Tibial nerve (tissue), 4 donors: ENCODE data around the gene GNAQ. TPM values are rescaled to one million over a fixed set of nuclear protein-coding genes. Genes with fewer than 3 reads are reported as not detected.

Source experiments
- DNase-seq, 2 donors: peaks; one replicate each; pipeline ENCODE4 v3.0.0-alpha.2; 2019; ENCODE audit warnings: low spot score in 2 of 2
- H3K27ac ChIP-seq, 4 donors: fragments of 200-600 bp; sonication (generic) in 3 of 4; one replicate each; pipeline ENCODE4 v1.5.1; 2017 to 2019; ENCODE audit warnings: mild to moderate bottlenecking in 1 of 4
- H3K27me3 ChIP-seq, 2 donors: fragments of 200-600 bp; sonication (generic) in 1 of 2; one replicate each; pipeline versions ENCODE4 v1.5.1 to v1.6.0; 2017 to 2019
- H3K36me3 ChIP-seq, 3 donors: fragments of 200-600 bp; sonication (generic); one replicate each; pipeline ENCODE4 v1.5.1; 2018 to 2019
- H3K4me1 ChIP-seq, 4 donors: fragments of 200-600 bp; sonication (generic) in 3 of 4; one replicate each; pipeline ENCODE4 v1.5.1; 2017 to 2019
- H3K4me3 ChIP-seq, 4 donors: fragments of 200-600 bp; sonication (generic) in 3 of 4; one replicate each; pipeline ENCODE4 v1.5.1; 2017 to 2019; ENCODE audit warnings: mild to moderate bottlenecking in 1 of 4, moderate library complexity in 1 of 4
- H3K9me3 ChIP-seq, 4 donors: fragments of 200-600 bp; sonication (generic) in 3 of 4; one replicate each; pipeline ENCODE4 v1.5.1; 2017 to 2019
- CTCF ChIP-seq, 5 experiments: fragments of 200-600 bp in 3 of 5; fragments of 450-650 bp in 2 of 5; sonication (generic) in 3 of 5; IDR thresholded peaks; one replicate each; pipeline ENCODE4 v1.5.1; 2016 to 2019; ENCODE audit warnings: antibody characterized with exemption in 5 of 5, mild to moderate bottlenecking in 3 of 5, moderate library complexity in 2 of 5
- EP300 ChIP-seq, 2 donors: sonication (generic); formaldehyde crosslinking; IDR thresholded peaks; one replicate each; pipeline ENCODE4 v1.6.1; 2017; ENCODE audit warnings: antibody characterized with exemption in 2 of 2, mild to moderate bottlenecking in 1 of 2
- POLR2A ChIP-seq, 2 donors: fragments of 450-650 bp; IDR thresholded peaks; one replicate each; pipeline ENCODE4 v1.6.1; 2017; ENCODE audit warnings: antibody characterized with exemption in 2 of 2, mild to moderate bottlenecking in 2 of 2, moderate library complexity in 2 of 2
- WGBS, 2 donors: methylation state at CpG; one replicate each; pipeline ENCODE4 v1.1.5; 2018; 5-methylcytosine and 5-hydroxymethylcytosine counted together
- total RNA-seq, 4 donors: library from RNA; depleted of rRNA; stranded (reverse); fragments of >200 nt; gene quantifications; one replicate each; pipeline ENCODE4 v1.1.0, GENCODE V29; 2016

The GNAQ gene
- total RNA-seq, 4 donors from 2014 or later: 38.7 to 50.3 (median 41.6) TPM

- Histone ChIP-seq H3K4me3 (no peak overlapping the region), H3K27me3 (no peaks in the 10 kb centered on the region), H3K4me1 (peaks cover 0 to 30% (median 6%) of the 10 kb centered on the region in 4 donors), H3K9me3 (no peaks in the 10 kb centered on the region), H3K27ac (no peak overlapping the region), H3K36me3 (peaks cover 0 to 4% (median 0%) of the 10 kb centered on the region in 3 donors)
- TF ChIP-seq EP300 (IDR thresholded peaks at IDR 0.05): no peak
- TF ChIP-seq CTCF (IDR thresholded peaks at IDR 0.05): no peak
- DNase-seq: no peak
- WGBS, 2 donors: 77 to 86% methylated on average over 2 of the region's 2 CpGs
Measured at GRCh38 chr9:77901771-77902170, 129.8 kb downstream of the GNAQ start.

- no peaks in the 10 kb centered on the region for H3K9me3 ChIP-seq
- WGBS, 2 donors: 86 to 94% methylated on average over 3 of the region's 3 CpGs
Measured at GRCh38 chr9:77901018-77901417, 130.6 kb downstream of the GNAQ start.

GRCh38 chr9:77899679-77900354 is 131.8 kb downstream of the GNAQ start:
- TF ChIP-seq EP300 (IDR thresholded peaks at IDR 0.05): no peak
- TF ChIP-seq POLR2A (IDR thresholded peaks at IDR 0.05): no peak
- TF ChIP-seq CTCF (IDR thresholded peaks at IDR 0.05): no peak

More at GRCh38 chr9:77901018-77901417, 130.6 kb downstream of the GNAQ start:
- Histone ChIP-seq H3K27ac (no peak overlapping the region), H3K27me3 (no peaks in the 10 kb centered on the region), H3K4me1 (peaks cover 0 to 34% (median 7%) of the 10 kb centered on the region in 4 donors), H3K4me3 (no peak overlapping the region), H3K36me3 (peaks cover 0 to 4% (median 0%) of the 10 kb centered on the region in 3 donors)
- TF ChIP-seq CTCF (IDR thresholded peaks at IDR 0.05) (no peak), POLR2A (IDR thresholded peaks at IDR 0.05) (no peak), EP300 (IDR thresholded peaks at IDR 0.05) (no peak)
- no peak for DNase-seq

GRCh38 chr9:77898864-77899263 is 132.7 kb downstream of the GNAQ start:
- peaks cover 0 to 4% (median 0%) of the 10 kb centered on the region in 3 donors for H3K36me3 ChIP-seq
- no peak overlapping the region for H3K4me3 ChIP-seq
- no peaks in the 10 kb centered on the region for H3K9me3 ChIP-seq
- WGBS, 2 donors: 54 to 57% methylated on average over 3 of the region's 3 CpGs
- H3K4me1 ChIP-seq: peaks cover 0 to 27% (median 7%) of the 10 kb centered on the region in 4 donors
- no peak for TF ChIP-seq POLR2A (IDR thresholded peaks at IDR 0.05)
- TF ChIP-seq CTCF (IDR thresholded peaks at IDR 0.05): no peak
- no peak for TF ChIP-seq EP300 (IDR thresholded peaks at IDR 0.05)
- no peak for DNase-seq
- H3K27me3 ChIP-seq: no peaks in the 10 kb centered on the region
- no peak overlapping the region for H3K27ac ChIP-seq

More at GRCh38 chr9:77899679-77900354, 131.8 kb downstream of the GNAQ start:
- no peak overlapping the region for H3K4me3 ChIP-seq
- H3K36me3 ChIP-seq: peaks cover 0 to 4% (median 0%) of the 10 kb centered on the region in 3 donors
- no peaks in the 10 kb centered on the region for H3K9me3 ChIP-seq
- 89 to 92% methylated on average over 6 of the region's 6 CpGs for WGBS, 2 donors
- no peak for DNase-seq
- H3K27ac ChIP-seq: no peak overlapping the region
- peaks cover 0 to 27% (median 7%) of the 10 kb centered on the region in 4 donors for H3K4me1 ChIP-seq
- H3K27me3 ChIP-seq: no peaks in the 10 kb centered on the region

- Histone ChIP-seq H3K27ac (peak overlapping the region in 2 of 4 donors; percentile 65 to 77), H3K9me3 (no peaks in the 10 kb centered on the region), H3K27me3 (no peaks in the 10 kb centered on the region), H3K4me1 (peaks cover 0 to 30% (median 7%) of the 10 kb centered on the region in 4 donors), H3K4me3 (no peak overlapping the region), H3K36me3 (no peaks in the 10 kb centered on the region)
- WGBS, 2 donors: 28 to 44% methylated on average over 8 of the region's 8 CpGs
- DNase-seq: no peak
- TF ChIP-seq EP300 (IDR thresholded peaks at IDR 0.05) (peak in 1 of 2 donors; percentile 30), POLR2A (IDR thresholded peaks at IDR 0.05) (no peak), CTCF (IDR thresholded peaks at IDR 0.05) (peak in 2 of 5 experiments; percentile 11 to 12)
Measured at GRCh38 chr9:77896938-77897667, 134.5 kb downstream of the GNAQ start.
